Activated T-cell treated with anti-CD3 and anti-CD28 coated beads, Interleukin-2, amount 50 U/mL, for 1 hour (primary cell): Measurements from ENCODE around the gene AMBN.
A peak's percentile ranks its signal among the peaks of the same experiment; 100 is the strongest.

ENCODE experiments used
- DNase-seq: peaks from one replicate; pipeline ENCODE4 v3.0.0-alpha.2; 2020

Gene AMBN, protein sequence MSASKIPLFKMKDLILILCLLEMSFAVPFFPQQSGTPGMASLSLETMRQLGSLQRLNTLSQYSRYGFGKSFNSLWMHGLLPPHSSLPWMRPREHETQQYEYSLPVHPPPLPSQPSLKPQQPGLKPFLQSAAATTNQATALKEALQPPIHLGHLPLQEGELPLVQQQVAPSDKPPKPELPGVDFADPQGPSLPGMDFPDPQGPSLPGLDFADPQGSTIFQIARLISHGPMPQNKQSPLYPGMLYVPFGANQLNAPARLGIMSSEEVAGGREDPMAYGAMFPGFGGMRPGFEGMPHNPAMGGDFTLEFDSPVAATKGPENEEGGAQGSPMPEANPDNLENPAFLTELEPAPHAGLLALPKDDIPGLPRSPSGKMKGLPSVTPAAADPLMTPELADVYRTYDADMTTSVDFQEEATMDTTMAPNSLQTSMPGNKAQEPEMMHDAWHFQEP

DNA sequence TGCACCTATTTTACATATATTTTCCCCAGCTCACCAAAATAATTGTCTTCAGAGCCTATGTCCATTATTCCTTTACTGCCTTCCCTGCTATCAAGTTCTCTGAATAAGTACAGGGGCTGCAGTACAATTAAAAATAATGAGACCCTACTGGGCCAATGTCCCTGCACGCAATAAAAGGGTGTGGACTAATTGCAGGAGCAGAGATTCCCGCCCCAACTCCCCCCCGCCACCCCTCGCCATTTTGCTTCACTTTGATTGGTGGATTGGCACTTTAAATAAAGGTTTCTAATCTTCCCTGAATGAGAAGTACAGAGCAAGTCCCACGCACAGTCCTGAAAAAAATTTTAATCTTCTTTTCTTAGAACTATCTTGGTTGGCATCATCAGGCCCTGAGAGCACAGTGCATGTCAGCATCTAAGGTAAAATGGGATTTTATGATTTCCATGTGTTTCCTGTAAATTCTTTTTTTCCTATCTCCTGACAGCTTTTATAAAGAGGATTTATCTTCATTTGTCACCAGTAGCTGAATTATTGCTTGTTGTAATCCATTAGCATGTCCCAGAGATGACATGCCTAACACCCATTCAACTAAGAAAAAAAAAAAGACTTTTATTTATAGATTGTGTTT is at the start of gene AMBN:
TSS of gene AMBN (plus strand) at position 302 of the 628 bp plus-strand sequence. CDS start at position 405, 103 bp downstream.
- no peak for DNase-seq

DNA sequence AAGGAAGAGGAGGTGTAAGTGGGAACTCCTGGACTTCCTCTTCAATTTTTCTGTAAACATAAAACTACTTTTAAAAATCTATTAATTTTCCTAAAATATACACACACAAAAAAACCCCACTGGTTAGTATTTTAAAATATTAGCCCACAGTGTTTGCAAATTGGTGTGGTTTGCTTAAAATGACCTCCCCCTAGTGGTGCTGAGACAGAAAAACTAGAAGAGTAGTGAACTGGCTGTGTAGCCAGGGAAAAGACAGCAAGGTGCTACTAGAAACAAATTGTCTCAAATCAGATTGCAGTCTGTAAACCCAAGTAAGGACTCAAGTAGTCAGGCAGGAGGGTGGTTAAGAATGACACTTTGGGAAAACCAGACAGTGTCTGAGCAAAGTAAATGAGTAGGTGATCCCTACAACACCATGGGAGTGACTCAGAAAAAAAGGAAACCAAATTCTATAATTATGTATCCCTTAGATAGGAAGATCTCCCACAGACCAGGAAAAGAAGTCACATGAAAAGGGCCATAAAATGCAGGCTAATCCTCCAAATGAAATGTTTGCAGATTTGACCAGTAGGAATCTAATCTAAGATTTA is 47.7 kb upstream of the AMBN start:
- no peak for DNase-seq

DNA sequence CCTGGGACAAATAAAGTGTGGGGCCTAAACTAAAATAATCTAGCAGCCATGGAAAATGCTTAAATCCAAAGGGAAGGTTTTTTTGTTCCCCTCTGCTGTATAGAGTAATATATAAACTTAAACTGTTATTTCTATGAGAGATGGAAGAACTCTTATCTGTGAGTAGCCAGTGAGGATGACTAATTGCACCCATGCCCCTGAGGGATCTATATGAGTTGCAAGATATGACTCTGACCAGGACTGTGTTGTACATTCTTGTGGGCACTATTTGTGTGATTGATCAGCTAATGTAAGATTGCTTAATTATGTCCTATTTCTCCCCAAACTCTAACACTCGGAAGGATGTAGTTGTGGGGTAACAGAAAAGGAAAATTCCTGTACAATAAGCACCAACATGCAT is 35.2 kb upstream of the AMBN start:
- DNase-seq: no peak

DNA sequence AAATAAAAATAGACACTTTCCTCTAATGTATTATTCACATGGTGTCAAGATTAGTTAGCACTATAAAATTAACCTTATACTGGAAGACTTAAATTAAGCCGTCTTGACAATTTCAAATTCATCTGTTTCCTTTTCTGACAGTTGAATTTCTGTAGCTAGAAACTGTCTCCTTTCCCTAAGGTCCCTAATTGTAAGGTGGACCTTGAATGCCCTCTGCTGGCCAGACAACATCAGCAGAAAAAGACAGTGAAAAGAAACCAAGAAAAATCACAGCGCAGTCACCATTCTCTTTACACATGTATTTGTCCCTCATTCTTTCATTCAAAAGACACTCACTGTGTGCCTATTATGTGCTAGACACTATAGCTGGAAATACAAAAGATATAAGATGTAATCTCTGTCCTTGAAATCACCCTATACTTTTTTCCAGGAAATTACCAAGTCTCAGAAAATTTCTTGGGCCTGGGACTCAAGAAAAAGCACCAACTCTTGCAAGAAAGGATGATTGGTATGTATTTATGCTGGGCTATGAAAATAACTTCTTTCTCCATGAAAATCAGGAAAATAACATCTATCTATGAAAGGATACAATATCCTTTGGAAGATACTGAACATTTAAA is 32.7 kb upstream of the AMBN start:
- peak; percentile 21 for DNase-seq

DNA sequence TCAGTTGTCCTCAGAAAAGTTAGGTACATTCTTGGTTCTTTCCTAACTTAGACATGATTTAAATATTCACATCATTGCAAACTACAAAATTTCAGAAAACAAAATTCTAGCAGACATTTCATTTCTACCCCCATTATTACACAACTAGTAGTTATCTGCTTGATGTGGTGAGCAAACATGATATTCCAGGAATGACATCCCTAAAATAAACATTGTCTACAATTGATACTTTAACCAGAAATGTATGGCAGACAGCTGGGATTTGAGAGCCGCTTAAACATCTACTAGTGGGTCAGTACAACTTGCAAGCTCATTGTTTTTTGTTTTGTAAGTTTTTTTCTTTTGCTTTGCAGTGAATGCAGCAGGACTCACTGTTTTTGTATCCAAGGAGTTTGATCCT is 32.1 kb upstream of the AMBN start:
- DNase-seq: no peak

DNA sequence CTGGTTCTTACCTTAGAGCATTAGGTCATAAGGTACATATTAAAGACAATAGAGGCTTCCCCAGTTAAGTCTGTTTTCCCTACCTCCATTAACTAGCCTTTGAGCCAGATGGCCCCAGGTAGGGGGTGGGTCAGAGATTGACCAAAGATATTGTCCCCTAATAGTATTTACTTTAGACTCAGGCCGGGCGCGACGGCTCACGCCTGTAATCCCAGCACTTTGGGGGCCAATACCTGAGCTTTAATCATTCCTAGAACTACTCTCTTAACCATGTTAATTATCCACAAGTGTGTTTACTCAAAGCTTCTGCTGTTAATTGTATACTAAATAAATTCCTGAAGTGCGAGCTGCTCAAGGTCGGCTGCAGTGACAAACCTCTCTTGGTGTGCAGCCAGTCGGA is 28.0 kb upstream of the AMBN start:
- DNase-seq: no peak

DNA sequence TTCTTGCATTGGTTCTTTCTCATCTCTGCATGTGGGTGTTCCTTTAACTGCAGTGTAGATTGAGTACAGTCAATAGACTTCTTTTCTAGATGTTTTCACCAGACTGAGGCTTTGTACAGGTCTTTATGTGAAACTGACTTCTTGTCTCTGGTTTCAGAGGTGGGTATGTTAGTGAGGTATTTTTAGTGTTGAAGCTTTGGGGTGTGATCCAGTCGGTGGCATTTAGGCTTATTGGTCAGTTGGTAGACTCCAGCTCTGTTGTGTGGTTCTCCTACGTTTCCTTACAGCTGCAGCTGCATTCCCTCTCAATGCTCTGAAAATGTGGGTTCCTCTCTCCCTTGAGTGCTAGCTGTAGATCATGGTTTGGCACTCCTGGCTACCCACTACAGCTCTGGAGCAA is 21.3 kb upstream of the AMBN start:
- DNase-seq: no peak

DNA sequence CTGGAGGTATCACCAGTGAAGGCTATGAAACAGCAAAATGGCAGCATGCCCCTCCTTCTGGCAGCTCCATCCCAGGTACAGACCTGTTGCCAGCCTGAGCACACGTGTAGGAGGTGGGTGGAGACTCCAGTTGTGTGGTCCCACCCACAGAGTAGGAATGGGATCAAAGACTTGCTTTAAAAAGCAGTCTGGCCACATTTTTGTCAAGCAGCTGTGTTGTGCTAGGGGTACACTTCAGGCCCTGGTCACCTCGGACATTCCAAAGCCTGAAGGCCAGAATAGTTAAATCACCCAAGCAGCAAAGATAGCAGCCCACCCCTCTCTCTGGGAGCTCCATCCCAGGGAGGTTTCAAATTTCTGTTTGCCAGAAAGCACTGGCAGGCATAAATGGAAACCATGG is 20.3 kb upstream of the AMBN start:
- DNase-seq: no peak

DNA sequence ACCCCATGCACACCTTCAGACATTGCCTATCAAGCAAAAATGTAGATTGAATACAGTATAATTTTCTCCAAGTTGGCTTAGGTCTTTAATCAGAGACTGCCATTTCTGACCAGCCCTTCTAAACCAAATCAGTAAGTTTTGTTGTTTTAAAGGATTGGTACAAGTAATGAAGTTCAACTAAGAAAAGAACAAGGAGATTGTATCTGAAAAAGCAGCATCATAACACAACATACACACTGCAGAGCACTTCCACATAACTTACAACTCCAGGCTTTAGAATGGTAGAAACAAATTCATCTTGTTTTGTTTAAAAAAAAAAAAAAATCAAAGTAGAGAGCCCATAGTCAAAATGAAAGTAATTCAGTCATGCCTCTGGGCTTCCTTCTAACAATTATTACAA is 16.1 kb upstream of the AMBN start:
- DNase-seq: no peak

DNA sequence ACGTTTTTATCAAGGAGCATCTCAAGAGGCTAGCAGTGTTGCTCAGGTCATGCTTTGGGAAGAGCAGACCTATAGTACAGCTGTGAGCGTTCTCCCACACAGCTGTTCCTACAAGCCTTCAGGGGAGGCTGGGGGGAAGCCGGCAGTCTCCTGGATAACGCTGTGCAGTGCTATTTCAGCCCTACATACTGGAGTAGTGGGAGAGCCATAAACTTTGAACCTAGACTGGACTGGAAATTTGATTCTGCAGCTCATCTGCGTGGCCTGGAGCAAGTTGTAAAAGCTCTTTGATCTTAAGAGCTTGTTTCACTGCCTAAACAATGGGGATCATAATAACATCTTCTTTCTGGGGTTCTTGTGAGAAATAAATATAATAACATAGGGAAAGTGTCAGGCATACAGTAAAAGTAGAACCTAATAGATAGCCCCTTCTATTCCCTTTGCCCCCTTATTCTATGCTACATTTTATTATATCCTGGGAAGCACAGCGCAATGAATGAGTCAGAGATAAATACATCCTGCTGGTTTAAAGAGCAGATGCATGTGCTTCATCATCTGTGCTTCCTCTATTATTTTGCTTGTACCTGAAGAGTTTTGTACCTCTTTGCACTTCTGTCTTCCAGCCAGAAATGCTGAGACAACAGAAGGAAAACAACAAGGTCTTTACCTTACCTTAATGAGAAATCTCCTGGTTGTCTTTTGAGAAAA is 14.7 kb upstream of the AMBN start:
- no peak for DNase-seq

DNA sequence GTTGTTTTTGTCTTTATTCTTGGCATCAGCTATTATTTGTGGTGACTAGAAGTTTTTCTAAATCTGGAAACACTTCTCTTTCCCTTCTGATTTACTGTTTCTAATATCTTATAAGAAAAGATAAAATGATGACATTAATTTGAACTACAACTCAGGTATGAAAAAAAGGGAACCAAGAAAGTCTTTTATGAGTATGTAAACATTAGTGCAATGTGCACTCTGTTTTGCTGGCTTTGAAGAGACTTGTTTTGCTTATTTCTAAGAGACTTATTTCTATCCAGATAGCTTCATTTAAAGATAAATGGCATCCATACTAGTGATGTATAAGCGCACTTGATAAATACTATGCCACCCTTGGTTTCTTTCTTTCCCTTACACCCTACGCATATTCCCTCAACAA is 10.1 kb upstream of the AMBN start:
- no peak for DNase-seq

DNA sequence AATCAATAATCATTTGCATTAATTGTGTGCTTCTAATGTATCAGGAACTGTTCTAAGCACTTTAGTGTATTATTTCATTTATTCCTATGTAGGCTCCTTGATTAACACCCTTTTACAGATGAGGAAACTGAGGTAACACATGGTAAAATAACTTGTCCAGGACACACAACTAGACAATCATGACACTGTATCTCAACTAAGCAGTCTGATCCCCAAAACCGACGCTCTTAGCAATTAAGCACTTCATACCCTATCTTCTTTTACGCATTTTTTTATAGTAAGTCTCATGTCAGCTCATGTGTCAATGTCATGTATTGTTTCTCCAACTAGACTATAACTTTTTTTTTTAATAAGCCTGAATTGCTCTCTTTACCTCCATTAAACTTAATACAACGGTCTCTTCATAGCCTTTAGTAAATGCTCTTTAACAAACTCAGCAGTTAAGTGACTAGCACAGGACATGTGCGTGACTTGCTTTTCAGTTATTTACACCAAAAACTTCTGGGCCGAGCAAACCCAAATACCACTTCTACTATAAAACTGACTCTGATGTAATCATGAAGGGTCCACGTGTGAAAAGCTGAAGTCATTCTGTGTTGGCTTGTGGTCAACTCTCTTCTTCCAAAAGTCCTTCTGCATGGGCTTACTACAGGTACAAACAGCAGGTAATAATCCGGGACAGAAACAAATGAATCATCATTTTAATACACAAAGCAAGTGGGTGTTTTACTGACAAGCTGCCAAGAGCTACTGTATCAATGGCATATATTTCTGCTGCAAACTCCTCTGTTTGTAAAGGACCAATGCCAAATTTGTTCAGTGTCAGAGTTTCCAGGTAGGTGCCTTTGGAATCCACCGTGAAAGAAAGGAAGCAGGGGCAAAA is 7.9 kb upstream of the AMBN start:
- no peak for DNase-seq

DNA sequence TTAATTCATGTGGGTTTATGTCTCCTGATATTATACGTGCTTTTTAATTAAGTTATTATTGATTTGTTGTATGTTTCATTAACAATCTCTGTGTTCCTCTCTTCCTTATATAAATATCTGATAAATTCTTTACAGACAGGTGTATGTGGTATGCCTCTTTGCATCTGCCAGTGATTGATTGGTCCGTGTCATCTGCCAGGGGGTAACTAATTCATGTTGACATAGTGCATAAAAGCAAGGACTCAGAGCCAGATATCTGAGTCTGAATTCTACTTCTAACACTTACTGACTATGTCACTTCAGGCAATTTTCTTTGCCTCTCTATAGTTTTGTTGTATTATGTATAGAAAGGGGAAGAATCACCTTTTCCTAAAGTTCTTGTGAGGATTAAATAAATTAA is 5.2 kb upstream of the AMBN start:
- no peak for DNase-seq

DNA sequence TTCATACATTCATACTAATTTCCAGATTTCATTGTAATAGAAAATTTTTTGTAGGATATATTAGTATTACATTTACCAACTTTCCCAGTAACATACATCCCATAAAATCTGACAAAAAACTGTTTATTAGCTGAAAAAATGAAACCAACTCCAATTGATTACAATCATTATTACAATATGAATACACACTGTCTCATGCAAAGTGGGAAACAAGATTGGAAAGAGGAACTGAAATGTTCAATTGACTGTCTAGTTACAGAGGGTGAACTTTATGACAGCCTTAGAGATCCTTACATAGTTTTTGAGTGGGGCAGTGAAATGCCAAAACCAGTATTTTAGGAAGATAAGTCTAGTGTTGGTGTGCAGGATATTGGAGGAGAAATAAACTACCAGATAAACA is 2.3 kb upstream of the AMBN start:
- no peak for DNase-seq

DNA sequence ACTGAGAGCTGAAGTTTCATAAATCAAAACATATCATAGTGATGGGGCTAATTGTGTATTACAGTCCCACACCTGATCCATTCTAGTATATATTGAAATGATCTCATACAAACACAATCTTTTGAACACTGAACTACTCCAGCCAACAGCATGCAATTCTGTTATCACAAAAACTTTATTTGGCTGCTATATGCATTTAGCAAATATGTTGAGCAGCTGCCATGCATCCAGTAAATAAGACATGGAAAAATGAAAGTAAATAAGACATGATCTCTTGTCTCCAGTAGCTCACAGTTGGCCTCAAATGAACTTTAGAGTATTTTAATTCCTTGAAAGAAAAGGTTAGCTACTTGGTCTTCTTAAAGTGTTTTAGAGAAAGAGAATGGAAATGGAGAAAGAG is 2.1 kb downstream of the AMBN start:
- DNase-seq: no peak

DNA sequence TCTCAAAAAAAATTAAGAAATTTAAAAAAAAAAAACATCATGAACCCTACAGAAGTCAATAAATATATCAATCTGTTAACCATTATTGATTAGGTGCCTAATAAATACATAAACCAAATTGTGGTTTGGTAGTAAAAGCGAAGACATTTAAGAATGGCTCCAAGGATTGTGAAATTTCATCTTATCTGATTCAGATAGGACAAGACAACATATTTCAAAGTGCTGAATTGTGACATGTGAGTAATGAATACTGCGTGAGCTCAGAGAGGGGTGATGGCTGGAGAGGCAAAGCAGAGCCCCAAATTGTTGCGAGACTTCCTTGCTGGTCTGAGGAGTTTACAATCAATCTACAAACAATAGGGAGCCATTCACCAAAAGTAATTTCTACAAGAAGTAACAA is 8.2 kb downstream of the AMBN start:
- no peak for DNase-seq

DNA sequence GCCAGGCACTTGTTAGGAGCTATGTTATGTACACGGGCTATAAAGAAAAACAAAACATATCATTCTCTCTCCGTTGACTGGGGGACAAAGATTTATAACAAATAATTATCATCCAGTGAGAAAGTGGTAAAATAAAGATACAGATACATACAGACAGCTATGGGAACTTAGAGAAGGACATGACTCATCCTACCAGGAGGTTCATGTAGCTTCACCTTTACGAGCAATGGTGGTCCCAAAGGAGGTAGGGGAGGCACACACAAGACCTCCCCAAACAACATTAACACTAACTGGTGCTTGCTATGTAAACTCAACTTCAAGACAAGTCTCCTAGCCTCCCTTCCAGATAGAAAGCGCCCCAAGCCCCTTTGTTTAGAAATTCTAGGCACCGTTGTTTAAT is 8.9 kb downstream of the AMBN start:
- no peak for DNase-seq

DNA sequence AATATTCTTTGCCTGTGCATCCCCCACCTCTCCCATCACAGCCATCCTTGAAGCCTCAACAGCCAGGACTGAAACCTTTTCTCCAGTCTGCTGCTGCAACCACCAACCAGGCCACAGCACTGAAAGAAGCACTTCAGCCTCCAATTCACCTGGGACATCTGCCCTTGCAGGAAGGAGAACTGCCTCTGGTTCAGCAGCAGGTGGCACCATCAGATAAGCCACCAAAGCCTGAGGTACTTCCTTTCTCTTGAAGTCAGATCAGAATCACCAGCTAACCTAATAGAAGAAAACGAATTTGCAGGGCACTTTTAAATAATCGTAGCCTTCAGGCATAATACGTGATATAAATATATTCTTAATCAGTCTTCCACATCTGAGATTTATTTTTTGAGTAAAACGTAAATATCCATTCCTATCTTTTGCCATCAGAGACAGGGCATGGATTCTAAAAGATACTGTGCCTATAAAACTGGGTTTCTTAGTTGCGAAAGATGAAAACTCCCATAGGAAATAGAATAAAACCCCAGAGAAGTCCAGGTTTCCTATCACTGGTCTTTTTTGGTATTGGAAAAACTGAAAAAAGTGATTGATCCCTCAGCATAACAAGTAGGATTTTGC is 9.5 kb downstream of the AMBN start:
- peak; percentile 60 for DNase-seq

DNA sequence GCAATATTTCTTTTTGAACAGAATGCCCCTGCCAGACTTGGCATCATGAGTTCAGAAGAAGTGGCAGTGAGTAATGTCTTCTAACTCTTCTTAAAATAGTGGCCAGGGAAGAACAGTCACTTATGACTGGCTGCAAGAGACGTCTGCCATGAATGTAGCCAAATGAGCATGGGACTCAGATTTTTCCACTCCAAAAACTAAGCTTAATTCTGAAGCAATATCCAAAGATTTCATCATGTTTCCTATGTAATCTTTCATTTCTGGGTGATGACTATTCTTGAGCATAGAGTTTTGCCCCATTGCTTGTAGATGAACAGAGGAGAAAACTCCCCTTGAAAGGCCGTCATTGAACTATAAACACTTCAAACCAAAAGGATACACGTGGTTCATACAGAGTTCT is 11.8 kb downstream of the AMBN start:
- no peak for DNase-seq

DNA sequence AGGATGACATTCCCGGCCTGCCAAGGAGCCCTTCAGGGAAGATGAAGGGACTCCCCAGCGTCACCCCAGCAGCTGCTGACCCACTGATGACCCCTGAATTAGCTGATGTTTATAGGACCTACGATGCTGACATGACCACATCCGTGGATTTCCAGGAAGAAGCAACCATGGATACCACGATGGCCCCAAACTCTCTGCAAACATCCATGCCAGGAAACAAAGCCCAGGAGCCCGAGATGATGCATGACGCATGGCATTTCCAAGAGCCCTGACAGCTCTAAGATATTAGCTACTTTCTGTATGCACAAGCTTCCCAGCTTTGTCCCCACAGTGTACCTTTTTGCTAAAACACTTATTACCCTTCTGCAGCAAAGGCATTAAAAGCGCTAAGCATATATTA is 14.4 kb downstream of the AMBN start:
- no peak for DNase-seq

DNA sequence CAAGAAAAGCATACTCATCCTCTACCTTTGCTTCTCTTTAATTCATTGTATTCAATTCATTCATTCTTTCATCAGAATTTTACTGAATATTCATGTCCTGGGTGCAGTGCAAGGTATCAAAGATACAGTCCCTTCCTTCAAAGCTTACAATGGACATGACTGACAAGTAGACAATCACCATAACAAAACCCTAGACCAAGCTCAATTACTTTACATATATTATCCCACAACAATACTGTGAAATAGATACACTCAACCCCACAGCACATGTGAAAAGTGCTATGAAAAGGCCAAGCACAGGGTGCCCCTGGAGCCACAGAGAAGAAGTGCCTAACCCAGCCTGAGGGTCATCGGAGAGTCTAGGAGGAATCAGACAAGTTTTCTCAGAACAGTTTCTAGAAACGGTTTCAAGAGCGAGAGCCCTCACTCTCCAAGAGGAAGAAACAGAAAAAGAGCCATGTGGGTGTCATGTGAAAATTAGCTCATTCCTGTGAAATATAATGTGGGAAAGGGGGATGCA is 15.3 kb downstream of the AMBN start:
- no peak for DNase-seq
